ENCODE results near the gene OR52E5.
A peak's percentile ranks its signal among the peaks of the same experiment; 100 is the strongest.

The OR52E5 gene

GRCh38 chr11:5880329-5880728 lies 12.7 kb upstream of the OR52E5 start, which contains the start of gene OR52E4:
OR52E4 (plus strand) TSS chr11:5880629; CDS start chr11:5884293, 3,664 bp downstream.
- DNase-seq (ENCODE audit: low read depth) = no peak
- H3K4me3 ChIP-seq (ENCODE audit: low read depth, low read length) = no peak within 1 kb of the TSS
- TF ChIP-seq CTCF (conservative IDR thresholded peaks at IDR 0.05; ENCODE audit: low read depth, low read length) = no peak

- no peak for DNase-seq (ENCODE audit: low read depth)
- TF ChIP-seq CTCF (conservative IDR thresholded peaks at IDR 0.05; ENCODE audit: low read depth, low read length) = no peak
- H3K4me3 ChIP-seq (ENCODE audit: low read depth, low read length) = no peak overlapping the region
Measured at GRCh38 chr11:5881756-5882155, 11.3 kb upstream of the OR52E5 start.

GRCh38 chr11:5887172-5887571 lies 5.8 kb upstream of the OR52E5 start:
- no peak for TF ChIP-seq CTCF (conservative IDR thresholded peaks at IDR 0.05; ENCODE audit: low read depth, low read length)
- no peak for DNase-seq (ENCODE audit: low read depth)
- no peak overlapping the region for H3K4me3 ChIP-seq (ENCODE audit: low read depth, low read length)

GRCh38 chr11:5887661-5888060 lies 5.3 kb upstream of the OR52E5 start:
- no peak for DNase-seq (ENCODE audit: low read depth)
- no peak for TF ChIP-seq CTCF (conservative IDR thresholded peaks at IDR 0.05; ENCODE audit: low read depth, low read length)
- no peak overlapping the region for H3K4me3 ChIP-seq (ENCODE audit: low read depth, low read length)

- DNase-seq (ENCODE audit: low read depth) = peak; percentile 30
- no peak overlapping the region for H3K4me3 ChIP-seq (ENCODE audit: low read depth, low read length)
- peak; percentile 52 for TF ChIP-seq CTCF (conservative IDR thresholded peaks at IDR 0.05; ENCODE audit: low read depth, low read length)
Measured at GRCh38 chr11:5891216-5891800, 1.7 kb upstream of the OR52E5 start.

GRCh38 chr11:5899534-5899933 lies 6.5 kb downstream of the OR52E5 start:
- no peak for TF ChIP-seq CTCF (conservative IDR thresholded peaks at IDR 0.05; ENCODE audit: low read depth, low read length)
- DNase-seq (ENCODE audit: low read depth) = no peak
- no peak overlapping the region for H3K4me3 ChIP-seq (ENCODE audit: low read depth, low read length)

GRCh38 chr11:5910540-5910939 lies 17.5 kb downstream of the OR52E5 start:
- TF ChIP-seq CTCF (conservative IDR thresholded peaks at IDR 0.05; ENCODE audit: low read depth, low read length) = no peak
- no peak for DNase-seq (ENCODE audit: low read depth)
- H3K4me3 ChIP-seq (ENCODE audit: low read depth, low read length) = no peak overlapping the region
